NB4 (cell line): ENCODE data around the gene DCP1B.

Experiments used
- DNase-seq: peaks from one replicate; pipeline ENCODE4 v3.0.0; 2010; ENCODE audit warnings: low read depth
- H3K4me3 ChIP-seq: one replicate; pipeline ENCODE4 v1.5.1; 2011; ENCODE audit warnings: mild to moderate bottlenecking, low read depth, low read length, moderate library complexity
- CTCF ChIP-seq: IDR thresholded peaks from one replicate; pipeline ENCODE4 v1.5.1; 2012; ENCODE audit warnings: low read depth, low read length
- MAX ChIP-seq: IDR thresholded peaks from 2 replicates; pipeline ENCODE4 v1.6.1; 2011; ENCODE audit warnings: low read depth, low read length
- MYC ChIP-seq: IDR thresholded peaks from 2 replicates; pipeline ENCODE4 v1.6.1; 2011; ENCODE audit warnings: low read depth, low read length
- POLR2A ChIP-seq: IDR thresholded peaks from 2 replicates; pipeline ENCODE4 v1.6.1; 2011; ENCODE audit warnings: mild to moderate bottlenecking; ENCODE audit not compliant: insufficient read length; ENCODE audit errors: extremely low read depth

The DCP1B gene

GRCh38 chr12:2004113-2004929, at the start of gene DCP1B:
Gene DCP1B, minus strand, starts transcription at chr12:2004457. Its CDS starts 26 bp downstream, at chr12:2004431.
- peak; percentile 35 for TF ChIP-seq MYC
- peak; percentile 12; the same call in 1 of the 2 replicates for TF ChIP-seq MAX
- TF ChIP-seq CTCF: no peak
- TF ChIP-seq POLR2A: peak; percentile 71

GRCh38 chr12:2053691-2054090, 49.4 kb upstream of the DCP1B start:
- TF ChIP-seq MYC: no peak
- TF ChIP-seq POLR2A: no peak
- TF ChIP-seq MAX: no peak
- TF ChIP-seq CTCF: no peak
- no peak for DNase-seq
- H3K4me3 ChIP-seq: no peak overlapping the region

More at GRCh38 chr12:2004113-2004929, at the start of gene DCP1B:
- DNase-seq: peak; percentile 98
- peak within 1 kb of the TSS; percentile 92 for H3K4me3 ChIP-seq

- no peak for TF ChIP-seq POLR2A
- TF ChIP-seq MAX: no peak
- TF ChIP-seq CTCF: no peak
- TF ChIP-seq MYC: no peak
- H3K4me3 ChIP-seq: no peak within 1 kb of the TSS
- DNase-seq: peak; percentile 58
Measured at GRCh38 chr12:2052826-2053678, 48.8 kb upstream of the DCP1B start, which contains the start of gene CACNA1C. Gene CACNA1C, plus strand, starts transcription at chr12:2052987. Its CDS starts 576 bp downstream, at chr12:2053563.

- no peak for TF ChIP-seq MYC
- no peak for TF ChIP-seq MAX
- no peak for TF ChIP-seq POLR2A
- no peak for TF ChIP-seq CTCF
- DNase-seq: no peak
Measured at GRCh38 chr12:2051700-2052621, 47.7 kb upstream of the DCP1B start.

More at GRCh38 chr12:2051700-2052621, 47.7 kb upstream of the DCP1B start:
- no peak overlapping the region for H3K4me3 ChIP-seq
